Measurements from ENCODE around the gene NAV2. TPM values are rescaled to one million over a fixed set of nuclear protein-coding genes. Genes with fewer than 3 reads are reported as not detected.

Gene NAV2
- total RNA-seq, 2 donors from 2014 or later, result 21.3 to 45.3 TPM

DNA sequence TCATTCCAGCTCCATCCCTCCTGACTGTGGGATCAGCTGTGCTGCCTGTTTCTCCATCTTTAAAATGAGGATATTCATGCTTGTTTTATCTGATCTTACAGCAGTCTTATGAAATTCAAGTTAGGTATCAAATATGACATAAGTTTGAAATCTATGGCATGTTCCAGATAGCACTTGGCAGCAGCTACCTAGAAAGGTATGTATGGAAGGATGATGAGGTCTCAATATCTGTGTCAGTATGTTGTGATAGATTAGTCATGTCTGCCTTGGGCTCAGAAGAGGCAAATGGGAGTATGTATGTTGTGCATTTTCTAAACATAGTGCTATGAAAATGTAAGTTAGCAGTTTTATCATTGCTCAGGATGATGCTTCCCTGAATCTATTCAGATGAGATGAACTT, 122.1 kb downstream of the NAV2 start:
- no peak for TF ChIP-seq CTCF (IDR thresholded peaks at IDR 0.05)
- Histone ChIP-seq H3K27ac (no peak overlapping the region), H3K27me3 (no peaks in the 10 kb centered on the region), H3K4me3 (no peak overlapping the region), H3K36me3 (no peaks in the 10 kb centered on the region), H3K9ac (ENCODE audit: low read depth in 2 of 2, low read length in 2 of 2) (no peak overlapping the region), H3K9me3 (no peaks in the 10 kb centered on the region), H3K4me1 (no peaks in the 10 kb centered on the region)
- intact Hi-C loops (cut with DNase I), result no loop called here
- no peak for DNase-seq

- no peak for TF ChIP-seq CTCF (IDR thresholded peaks at IDR 0.05)
- Histone ChIP-seq H3K9ac (ENCODE audit: low read depth in 2 of 2, low read length in 2 of 2) (no peak overlapping the region), H3K4me1 (no peaks in the 10 kb centered on the region), H3K4me3 (no peak overlapping the region), H3K36me3 (no peaks in the 10 kb centered on the region), H3K27me3 (no peaks in the 10 kb centered on the region), H3K27ac (no peak overlapping the region), H3K9me3 (no peaks in the 10 kb centered on the region)
- no peak for DNase-seq
- intact Hi-C loops (cut with DNase I), result no loop called here
Measured at GRCh38 chr11:19836666-19837065, 124.0 kb downstream of the NAV2 start.

DNA sequence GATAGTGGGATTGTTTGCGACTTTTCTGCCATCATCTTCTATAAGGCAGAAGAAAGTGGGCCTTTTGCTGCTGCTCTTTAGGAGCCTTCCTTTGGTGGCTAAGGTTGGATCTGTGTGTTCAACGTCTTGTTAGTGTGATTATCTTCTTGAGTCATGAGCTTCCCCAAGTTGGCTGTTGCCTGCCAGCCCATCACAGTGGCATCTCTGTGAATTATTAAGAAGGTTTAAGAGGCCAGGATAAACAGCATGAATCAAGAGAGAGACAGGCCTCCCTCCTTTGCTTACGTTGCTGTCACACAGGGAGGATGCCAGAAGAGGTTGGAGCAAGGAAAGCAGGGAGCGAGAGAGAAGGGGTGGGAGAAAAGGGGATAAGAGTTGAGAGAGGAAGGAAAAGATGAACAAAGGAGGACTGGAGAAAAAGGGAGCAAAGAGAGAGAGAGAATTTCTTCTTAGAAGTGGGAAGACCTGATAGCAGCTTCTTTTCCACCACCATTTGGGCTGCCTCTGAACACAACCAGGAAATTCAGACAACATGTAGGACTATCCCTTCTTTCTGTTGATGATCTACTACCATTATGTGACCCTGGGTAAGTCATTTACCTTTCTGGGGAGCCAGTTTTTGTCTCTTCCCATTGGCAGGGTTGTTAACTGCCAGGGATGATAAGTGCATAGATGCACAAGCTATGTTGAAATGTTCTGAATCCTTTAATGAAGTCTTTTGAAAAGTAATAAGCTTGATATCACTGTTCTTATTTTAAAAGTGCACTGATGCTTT, 126.5 kb downstream of the NAV2 start:
- intact Hi-C loops (cut with DNase I), result no loop called here
- Histone ChIP-seq H3K27ac (no peak overlapping the region), H3K9ac (ENCODE audit: low read depth in 2 of 2, low read length in 2 of 2) (no peak overlapping the region), H3K4me3 (no peak overlapping the region), H3K36me3 (no peaks in the 10 kb centered on the region), H3K27me3 (no peaks in the 10 kb centered on the region), H3K9me3 (no peaks in the 10 kb centered on the region), H3K4me1 (no peaks in the 10 kb centered on the region)
- TF ChIP-seq CTCF (IDR thresholded peaks at IDR 0.05), result no peak
- DNase-seq, result no peak

GRCh38 chr11:19840961-19841360, 128.3 kb downstream of the NAV2 start:
- no peak overlapping the region for H3K9ac ChIP-seq (ENCODE audit: low read depth in 2 of 2, low read length in 2 of 2)
- no peak for TF ChIP-seq CTCF (IDR thresholded peaks at IDR 0.05)
- H3K9me3 ChIP-seq, result no peaks in the 10 kb centered on the region
- no peak for DNase-seq
- no peaks in the 10 kb centered on the region for H3K27me3 ChIP-seq
- H3K36me3 ChIP-seq, result no peaks in the 10 kb centered on the region
- H3K27ac ChIP-seq, result no peak overlapping the region
- H3K4me3 ChIP-seq, result no peak overlapping the region
- H3K4me1 ChIP-seq, result no peaks in the 10 kb centered on the region
- intact Hi-C loops (cut with DNase I), result no loop called here

DNA sequence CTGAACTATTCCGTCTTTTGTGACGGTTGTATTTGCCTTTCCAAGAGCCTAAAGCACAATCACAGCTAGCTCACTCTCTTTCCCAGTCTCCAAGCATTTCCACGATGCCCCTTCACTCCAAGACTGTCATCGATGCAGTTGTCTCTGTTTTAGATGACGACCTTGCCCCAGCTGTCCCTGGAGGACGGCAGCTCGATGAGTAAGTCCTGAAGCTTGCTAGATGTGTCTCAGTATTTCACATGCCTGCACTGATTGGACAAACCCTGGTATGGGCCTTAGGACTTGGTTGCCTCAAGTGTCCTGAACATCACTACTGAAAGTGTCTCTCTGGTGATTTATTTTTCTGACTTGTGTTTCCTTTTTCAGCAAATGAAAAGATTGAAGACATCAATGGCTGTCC, 129.9 kb downstream of the NAV2 start:
- Histone ChIP-seq H3K4me1 (no peaks in the 10 kb centered on the region), H3K9me3 (no peaks in the 10 kb centered on the region), H3K36me3 (no peaks in the 10 kb centered on the region), H3K27me3 (no peaks in the 10 kb centered on the region), H3K4me3 (no peak overlapping the region), H3K27ac (no peak overlapping the region), H3K9ac (ENCODE audit: low read depth in 2 of 2, low read length in 2 of 2) (no peak overlapping the region)
- no peak for DNase-seq
- TF ChIP-seq CTCF (IDR thresholded peaks at IDR 0.05), result no peak
- intact Hi-C loops (cut with DNase I), result no loop called here

Measured in colonic mucosa (tissue), 4 donors.